SK-N-DZ (cell line): ENCODE data around the gene NOTCH1.
A peak's percentile ranks its signal among the peaks of the same experiment; 100 is the strongest.

Source experiments
- DNase-seq: peaks from one replicate; pipeline ENCODE4 v3.0.0-alpha.2; 2015; ENCODE audit warnings: low spot score

Gene NOTCH1

DNA sequence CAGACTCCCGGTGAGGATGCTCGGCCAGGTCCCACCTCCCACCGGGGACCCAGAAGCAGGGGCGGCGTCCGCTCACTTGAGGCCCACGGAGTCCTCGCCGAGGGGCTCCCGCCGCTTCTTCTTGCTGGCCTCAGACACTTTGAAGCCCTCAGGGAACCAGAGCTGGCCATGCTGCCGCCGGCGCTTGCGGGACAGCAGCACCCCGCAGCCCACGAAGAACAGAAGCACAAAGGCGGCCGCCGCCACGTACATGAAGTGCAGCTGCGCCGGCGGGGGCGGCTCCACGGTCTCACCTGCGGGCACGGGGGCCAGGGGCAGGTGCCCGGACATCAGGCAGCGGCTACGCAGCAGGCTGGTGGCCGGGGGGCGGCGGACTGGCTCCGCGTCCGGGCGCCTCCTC is 43.7 kb downstream of the NOTCH1 start:
- DNase-seq, result no peak

DNA sequence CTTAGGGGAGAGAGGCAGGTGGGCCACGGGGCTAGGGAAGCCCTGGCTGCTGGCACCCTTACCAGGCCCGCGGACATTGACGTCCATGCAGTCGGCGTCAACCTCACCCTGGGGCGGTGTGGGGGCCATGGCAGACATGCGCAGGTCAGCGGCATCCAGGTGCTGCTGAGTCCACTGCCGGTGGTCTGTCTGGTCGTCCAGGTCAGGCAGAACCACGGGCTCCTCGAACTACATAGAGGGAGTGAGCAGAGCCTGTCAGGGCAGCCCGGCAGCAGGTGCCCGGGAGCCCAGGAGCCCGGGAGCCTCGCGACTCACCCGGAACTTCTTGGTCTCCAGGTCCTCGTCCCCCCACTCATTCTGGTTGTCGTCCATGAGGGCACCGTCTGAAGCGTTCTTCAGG is 44.2 kb downstream of the NOTCH1 start:
- no peak for DNase-seq

DNA sequence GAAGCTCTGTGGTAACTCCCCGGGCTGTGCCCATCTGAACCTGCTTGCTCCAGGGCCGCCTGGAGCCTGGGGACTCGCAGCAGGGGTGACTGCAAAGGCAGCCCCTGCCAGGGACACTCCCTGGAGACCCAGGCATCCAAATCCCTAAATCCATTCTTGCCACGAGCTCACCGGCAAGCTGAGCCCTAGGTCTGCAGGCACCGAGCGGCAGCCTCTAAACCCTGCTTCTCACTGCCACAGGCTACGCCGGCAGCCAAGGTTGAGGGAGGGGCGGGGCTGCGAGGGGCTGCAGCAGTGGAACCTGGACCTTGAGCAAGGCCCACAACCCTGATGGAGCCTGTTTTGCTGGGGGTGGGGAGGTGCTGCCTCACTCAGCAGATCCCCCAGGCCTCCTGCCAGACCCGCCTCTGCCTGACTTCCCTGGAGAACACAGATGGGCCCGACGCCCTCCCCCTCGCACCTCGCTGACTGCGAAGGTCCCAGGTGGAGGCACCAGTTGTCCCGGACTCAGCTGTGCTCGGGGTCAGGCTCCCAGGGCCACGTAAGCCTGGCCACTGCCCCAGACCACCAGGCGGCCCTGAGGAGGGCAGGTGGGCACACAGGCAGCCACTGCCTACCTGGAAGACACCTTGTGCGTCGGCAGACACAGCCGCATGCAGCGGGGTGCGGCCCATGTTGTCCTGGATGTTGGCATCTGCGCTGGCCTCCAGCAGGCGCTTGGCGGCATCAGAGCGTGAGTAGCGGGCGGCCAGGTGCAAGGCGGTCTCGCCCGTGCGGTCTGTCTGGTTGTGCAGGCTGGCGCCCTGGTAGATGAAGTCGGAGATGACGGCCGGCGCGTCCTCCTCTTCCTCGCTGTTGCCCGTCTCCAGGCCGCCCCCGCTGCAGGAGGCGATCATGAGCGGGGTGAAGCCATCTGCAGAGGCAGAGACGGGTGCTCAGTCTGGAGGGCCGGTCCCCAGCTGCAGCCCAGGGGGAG is 45.6 kb downstream of the NOTCH1 start:
- no peak for DNase-seq

DNA sequence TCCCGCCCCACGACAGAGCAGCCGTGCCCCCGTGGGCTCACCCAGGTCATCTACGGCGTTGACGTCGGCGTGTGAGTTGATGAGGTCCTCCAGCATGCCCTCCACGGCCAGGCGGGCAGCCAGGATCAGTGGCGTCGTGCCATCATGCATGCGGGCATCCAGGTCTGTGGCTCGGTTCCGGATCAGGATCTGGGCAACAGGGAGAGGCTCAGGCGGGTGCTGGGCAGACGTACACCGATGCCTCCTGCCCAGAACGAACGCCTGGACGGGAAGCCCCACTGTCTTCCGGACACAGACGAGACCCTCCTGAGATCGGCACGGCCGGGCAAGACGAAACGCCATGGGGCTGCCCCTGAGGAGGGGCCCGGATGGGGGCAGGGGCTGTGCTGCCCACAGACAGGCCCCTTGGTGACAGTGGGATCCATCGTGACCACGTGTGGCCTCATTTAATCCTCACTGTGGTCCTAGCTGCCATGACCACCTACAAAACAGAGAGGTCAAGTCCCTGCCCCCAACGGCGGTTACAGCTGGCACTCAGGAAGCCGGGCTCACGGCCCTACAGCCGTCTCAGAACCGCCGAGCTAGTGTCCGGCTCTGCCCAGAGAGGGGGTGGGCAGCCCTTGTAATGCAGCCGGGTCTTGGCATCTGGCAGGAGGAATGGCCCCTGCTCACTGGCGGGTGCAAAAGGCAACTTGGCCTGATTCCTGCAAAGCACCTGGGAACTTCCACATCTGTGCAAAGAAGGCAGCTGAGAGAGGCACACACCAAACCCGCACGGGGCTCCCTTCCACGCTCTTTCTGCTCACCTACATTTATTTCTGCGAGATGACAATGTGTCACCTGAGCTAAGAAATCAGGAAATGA is 46.5 kb downstream of the NOTCH1 start:
- DNase-seq, result no peak

DNA sequence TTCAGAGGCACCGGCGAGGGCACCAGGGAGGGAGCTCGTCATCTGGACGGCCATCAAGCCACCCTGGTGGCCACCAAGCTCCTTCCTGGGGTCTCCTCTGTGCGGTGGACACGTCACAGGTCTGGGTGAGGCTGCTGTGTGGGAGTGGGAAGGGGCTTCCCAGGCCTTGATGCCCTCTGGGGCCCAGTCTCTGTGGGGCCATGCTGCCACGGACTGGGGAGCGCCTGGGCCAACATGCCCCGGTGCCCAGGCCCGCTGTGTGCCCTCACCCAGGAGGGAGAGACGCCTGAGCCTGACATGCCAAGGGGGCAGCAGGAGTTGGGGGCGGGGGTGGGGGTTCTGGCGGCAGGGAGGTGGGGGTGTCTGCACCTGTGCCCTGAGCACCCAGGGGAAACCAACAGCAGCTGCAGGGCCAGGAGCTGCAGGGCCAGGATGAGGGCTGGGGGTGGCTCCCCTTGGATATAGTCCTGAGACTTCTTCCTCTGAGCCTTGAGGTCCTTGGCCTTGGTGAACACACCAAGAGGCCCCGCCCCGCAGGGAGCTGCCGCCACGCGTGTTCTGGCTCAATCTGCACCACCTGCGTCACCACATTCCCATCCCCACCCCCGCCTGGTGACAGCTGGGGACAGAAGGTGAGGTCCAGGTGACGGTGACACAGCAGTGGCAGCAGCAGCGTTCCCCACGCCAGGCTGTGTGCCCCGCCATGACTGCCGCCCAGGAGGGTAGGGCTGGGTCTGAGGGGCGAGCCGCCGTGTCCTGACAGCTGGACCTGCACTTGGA is 47.7 kb downstream of the NOTCH1 start:
- DNase-seq, result no peak

DNA sequence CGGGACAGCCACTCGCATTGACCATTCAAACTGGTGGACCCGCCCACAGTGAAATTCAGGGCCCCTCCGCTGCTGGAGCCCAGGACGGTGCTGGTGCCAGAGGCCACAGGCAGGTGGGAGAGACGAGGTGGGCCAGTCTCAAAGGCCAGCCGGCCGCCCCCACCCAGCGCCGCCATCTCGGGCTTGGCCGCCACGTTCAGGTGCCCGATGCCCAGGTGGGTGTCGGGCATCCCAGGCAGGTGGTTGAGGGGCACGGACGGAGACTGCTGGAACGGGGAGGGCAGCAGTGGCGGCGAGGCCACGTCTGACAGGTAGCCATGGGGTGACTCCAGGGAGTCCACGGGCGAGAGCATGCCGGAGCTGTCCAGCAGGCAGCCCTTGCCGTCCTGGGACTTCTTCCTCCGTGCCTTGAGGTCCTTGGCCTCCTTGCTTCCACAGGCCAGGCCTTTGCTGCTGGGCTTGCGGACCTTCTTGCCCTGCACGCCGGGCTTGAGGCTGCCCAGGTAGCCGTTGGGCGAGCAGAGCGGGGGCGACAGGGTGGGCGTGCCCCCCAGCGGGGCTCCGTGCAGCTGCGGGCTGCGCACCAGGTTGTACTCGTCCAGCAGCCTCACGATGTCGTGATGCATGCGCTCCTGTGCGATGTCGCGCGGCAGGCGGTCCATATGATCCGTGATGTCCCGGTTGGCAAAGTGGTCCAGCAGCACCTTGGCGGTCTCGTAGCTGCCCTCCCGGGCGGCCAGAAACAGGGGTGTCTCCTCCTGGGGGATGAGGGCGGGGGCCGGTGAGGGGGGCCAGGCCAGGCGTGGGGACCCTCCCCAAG is 48.8 kb downstream of the NOTCH1 start:
- no peak for DNase-seq

DNA sequence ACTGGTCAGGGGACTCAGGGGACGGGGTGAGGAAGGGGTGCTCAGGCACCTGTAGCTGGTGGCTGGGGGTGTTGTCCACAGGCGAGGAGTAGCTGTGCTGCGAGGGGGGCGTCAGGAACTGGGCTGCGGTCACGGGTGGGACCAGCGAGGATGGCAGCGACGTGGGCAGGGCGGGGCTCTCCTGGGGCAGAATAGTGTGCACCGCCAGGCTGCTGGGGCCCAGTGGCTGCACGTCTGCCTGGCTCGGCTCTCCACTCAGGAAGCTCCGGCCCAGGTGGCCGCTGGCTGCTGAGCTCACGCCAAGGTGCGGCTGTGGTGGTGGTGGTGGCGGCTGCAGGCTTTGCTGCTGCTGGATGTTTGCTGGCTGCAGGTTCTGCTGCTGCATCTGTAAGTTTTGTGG is 49.7 kb downstream of the NOTCH1 start:
- DNase-seq, result no peak

DNA sequence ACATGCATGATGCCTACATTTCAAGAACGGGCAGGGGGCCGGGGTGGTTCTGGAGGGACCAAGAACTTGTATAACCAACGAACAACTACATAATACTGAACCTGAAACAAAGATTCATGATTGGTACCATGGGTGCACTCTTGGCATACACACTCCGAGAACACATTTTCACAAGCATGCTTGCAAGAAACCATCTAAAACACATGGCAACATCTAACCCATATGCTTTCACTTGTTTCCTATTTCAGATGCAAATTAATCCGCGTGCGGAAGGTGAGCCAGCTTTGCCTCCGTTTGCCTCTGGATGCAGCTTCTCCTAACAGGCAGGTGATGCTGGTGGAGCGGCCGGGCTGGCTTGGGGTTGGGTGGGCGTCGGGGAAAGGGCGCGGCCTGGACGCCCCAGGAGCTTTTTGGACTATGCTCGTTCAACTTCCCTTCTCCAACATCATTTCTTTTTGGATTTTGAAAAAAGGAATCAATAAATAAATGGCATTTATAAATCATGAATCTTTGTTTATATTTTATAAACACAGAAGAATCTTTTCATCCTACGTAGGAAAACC is 50.5 kb downstream of the NOTCH1 start:
- DNase-seq, result no peak

DNA sequence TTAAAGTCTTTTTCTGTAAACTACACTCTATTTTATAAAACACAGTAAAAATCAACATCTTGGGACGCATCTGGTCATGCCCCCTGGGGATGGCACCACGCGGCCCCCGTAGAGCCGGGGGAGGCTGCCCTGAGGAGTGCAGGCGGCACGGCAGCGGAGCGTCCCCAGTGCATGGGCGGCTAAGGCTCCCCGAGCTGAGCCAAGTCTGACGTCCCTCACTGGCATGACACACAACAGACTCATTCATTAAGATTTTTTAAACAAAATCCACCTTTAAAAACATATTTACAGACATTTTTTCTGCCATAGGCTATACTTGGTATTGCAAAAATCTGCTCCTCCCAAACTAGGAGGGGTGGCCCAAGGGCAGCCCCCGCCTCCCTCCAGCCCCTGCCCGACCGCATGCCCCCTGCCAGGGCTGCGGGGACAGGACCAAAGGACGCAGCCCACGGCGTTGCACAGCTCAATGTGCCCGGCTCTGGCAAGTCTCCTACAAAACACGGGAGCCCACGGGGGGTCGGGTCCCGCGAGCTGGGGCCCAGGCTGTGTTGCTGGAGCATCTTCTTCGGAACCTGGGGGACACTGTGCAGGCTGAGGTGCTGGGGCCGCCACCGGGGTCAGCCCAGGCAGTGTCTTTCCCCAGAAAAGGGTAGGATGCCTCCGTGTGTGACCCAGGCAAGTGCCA is 51.2 kb downstream of the NOTCH1 start:
- DNase-seq, result no peak

DNA sequence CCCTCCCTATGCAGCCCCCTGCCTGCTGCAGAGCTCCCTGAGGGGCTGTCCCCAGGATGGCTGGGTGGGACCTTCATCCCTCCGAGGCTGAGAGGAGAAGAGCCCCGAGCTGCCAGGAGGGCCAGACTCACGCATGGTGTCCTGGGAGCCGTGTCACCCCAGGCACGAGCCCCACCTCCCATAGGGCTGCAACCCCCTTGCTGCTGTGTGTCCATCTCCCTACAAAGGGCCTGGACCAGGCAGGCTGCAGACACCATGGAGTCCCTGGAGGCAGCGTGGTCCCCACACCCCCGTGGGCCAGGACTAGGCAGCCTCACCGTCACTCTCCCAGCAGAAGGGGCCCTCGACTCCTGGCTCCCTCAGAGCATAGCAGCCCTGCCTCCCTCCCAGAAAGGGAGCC is 51.8 kb downstream of the NOTCH1 start:
- DNase-seq, result no peak

DNA sequence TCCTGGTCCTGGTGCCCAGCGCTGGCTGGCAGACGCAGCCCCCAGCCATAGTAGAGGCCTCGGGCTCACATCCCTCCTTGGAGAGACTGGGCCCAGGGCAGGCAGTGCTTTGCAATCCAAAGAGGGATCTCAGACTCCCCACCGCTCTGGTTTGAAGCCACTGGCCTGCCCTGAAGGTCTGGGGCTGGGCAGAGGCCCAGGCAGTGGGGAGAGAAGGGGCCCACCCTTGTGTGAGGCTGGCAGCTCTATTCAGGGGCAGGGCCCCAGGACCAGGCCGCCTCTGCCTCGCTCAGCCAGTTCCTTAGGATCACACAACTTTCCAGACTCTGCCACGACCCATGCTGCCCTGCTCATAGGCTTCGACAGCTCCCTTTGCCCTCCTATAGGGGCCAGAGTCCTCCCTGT is 52.3 kb downstream of the NOTCH1 start:
- DNase-seq, result no peak

DNA sequence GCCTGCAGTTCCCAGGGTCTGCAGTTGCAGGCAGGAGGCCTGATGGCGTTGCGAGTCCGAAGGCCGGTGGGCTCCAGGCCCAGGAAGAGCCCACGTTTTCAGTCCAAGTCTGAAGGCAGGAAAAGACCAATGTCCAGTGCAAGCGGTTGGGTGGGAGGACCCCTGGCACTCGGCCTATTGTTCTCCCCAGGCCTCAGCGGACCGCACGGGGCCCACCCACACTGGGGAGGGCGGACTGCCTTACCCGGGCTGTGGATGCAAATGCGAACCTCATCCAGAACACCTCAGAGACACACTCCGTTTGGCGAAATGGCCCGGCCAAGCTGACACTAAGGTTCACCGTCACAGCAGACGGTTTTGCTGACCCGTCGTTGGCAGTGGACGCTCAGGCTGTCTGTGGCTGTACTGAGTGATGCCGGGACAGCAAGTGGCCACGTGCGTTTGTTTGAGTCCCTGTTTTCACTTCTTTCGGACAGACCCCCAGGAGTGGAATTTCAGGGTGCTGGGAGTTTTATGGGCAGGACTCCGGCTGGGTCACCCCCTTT is 52.8 kb downstream of the NOTCH1 start:
- DNase-seq, result no peak

DNA sequence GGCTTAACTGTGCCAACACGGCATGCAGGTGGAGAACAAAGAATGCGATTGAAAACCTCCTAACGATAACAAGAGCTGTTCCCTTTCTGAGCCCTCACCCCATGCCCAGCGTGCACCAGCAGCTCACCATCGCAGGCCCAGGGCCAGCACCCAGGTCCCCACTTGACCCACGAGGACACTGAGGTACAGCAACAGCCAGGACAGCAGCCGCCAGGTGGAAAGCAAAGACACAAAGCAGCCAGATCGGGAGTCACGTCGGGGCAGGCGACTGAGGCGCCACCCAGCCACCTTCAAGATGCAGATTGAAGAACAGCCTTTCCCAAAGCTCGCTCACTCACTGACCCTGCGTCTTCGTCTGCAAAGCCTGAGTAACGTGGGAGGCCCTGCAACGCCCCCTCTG is 56.1 kb downstream of the NOTCH1 start:
- no peak for DNase-seq

DNA sequence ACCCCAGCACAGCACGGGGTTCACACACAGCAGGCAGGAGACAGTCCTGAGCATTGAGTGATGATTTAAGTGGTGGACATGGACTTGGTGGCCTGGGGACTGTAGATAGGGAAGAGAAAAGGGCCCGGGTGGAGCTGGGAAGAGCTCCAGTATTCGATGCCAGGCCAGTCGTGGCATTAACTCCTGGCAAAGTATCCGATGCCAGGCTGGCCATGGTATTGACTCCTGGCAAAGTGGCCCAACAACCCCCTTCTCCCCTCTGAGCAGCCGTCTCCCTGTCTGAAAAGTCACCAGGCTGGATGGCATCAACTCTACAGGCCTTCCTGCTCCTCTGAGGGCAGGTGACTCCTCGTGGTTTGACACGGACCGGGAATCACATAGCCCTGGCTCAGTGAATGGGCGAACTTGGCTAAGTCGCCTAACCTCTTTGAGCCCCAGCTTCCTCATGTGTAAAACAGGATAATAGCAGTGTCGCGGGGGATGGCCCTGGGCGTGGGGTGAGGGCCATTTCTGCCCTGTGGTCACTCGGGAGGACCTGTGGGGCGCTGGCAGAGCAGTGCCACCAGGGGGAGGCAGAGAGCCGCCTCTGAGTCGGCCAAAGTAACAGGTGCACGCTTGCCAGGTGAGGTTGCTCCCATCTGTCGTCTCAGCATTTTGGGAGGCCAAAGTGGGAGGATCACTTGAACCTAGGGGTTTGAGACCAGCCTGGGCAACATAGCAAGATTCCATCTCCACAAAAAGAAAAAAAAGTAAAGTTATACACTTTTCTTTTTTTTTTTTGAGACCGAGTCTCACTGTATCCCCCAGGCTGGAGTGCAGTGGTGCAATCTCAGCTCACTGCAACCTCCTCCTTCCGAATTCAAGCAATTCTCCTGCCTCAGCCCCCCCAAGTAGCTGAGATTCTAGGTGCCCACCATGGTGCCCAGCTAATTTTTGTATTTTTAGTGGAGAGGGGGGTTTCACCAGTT is 57.3 kb downstream of the NOTCH1 start:
- DNase-seq, result peak; percentile 42

DNA sequence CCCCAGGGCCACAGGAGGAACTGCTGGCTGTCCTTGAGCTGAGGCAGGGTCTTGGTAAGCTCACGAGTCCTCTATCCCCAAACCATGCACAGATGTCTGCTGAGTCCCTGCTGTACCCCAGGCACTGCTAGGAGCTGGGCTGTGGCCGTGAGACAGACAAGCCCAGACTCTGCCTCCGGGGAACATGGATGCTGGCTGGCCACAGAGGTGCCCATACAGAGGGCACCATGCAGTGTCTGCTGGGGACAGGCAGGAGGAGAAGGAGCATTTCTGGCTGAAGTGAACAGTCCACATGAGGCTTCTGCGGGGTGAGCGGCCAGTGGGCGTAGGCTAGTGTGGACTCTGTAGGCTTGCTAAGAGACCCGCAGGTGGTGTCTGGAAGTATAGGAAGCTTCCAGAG is 58.2 kb downstream of the NOTCH1 start:
- DNase-seq, result no peak

DNA sequence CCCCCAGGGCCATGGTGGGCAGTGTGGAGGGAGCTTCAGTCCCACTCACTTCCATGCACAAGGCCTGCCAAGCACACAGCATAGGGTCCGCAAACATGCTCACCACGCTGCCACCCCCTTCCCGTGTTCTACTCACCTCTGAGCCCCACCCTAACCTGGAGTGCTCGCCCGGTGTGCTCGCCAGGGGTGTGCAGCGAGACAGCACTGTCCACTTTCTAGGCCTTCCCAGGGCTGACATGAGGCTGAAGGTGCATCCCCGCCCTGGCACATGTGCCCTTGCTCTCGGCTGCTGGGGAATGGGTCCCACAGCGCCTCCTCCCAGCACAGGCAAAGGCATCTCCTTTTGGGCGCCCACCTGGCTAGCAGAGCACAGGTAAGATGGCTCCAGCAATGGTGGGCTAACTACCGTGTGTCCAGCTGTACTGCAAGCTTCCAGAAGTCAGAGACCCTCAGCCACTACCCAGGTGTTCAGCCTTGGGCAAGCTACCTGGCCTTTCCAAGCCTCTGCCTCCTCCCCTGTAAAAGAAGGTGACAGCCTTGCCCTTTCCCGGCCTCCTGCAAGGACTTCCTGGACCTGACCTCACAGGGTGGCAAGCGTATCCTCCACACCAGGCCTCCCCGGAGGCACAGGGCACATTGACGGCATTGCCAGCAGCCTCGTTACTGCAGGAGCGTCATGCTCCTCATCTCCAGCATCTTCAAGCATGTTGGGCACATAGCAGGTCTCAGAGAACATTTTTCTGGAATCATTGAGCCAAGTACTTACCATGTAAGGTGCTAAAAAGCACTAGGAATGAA is 58.8 kb downstream of the NOTCH1 start:
- no peak for DNase-seq

DNA sequence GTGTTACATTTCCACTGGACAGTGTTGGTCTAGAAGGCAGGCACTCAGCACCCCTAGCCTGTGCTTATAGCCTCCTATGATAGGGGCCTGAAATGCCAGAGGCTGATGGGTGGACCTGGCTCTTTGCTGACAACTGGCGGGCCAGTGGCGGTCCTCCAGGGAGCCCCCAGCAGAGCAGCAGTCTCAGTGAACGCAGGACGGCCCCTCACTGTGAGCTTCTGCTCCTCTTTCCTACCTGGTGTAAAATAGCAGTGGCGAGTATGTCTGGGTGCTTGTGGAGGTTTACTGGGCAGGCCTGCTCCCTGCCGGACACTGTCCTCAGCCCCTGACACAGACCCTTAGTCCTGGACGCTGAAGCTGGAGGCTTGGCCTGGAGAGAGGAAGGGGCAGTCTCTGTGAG is 59.7 kb downstream of the NOTCH1 start:
- DNase-seq, result no peak
